Loucy (cell line): ENCODE results near the gene XRCC1.

ENCODE experiments used
- H2AFZ ChIP-seq: fragments of 200-600 bp; sonication (generic); 2 replicates; pipeline ENCODE4 v1.6.0; 2016; ENCODE audit warnings: antibody characterized with exemption, mild to moderate bottlenecking, low read length, moderate library complexity
- H3F3A ChIP-seq: fragments of 200-600 bp; 2 replicates; pipeline ENCODE4 v1.6.0; 2016; ENCODE audit warnings: antibody characterized with exemption, low read depth, mild to moderate bottlenecking
- H3K27me3 ChIP-seq: fragments of 200-600 bp; sonication (generic); 2 replicates; pipeline ENCODE4 v1.6.1; 2014; ENCODE audit warnings: low read length, mild to moderate bottlenecking; ENCODE audit not compliant: insufficient read depth, poor library complexity, severe bottlenecking
- H3K36me3 ChIP-seq: fragments of 200-600 bp; sonication (generic); 2 replicates; pipeline ENCODE4 v1.6.1; 2016; ENCODE audit warnings: low read length; ENCODE audit not compliant: insufficient read depth
- H3K4me1 ChIP-seq: fragments of 200-600 bp; sonication (generic); 2 replicates; pipeline ENCODE4 v1.5.1; 2014; ENCODE audit warnings: low read length, mild to moderate bottlenecking; ENCODE audit not compliant: insufficient read depth, poor library complexity, severe bottlenecking
- H3K4me2 ChIP-seq: fragments of 200-600 bp; sonication (generic); 2 replicates; pipeline ENCODE4 v1.6.0; 2014; ENCODE audit warnings: antibody characterized with exemption, low read length, low read depth, mild to moderate bottlenecking; ENCODE audit not compliant: poor library complexity, severe bottlenecking
- H3K4me3 ChIP-seq: fragments of 200-600 bp; sonication (generic); 2 replicates; pipeline ENCODE4 v1.5.1; 2014; ENCODE audit warnings: low read length, mild to moderate bottlenecking, mixed read lengths; ENCODE audit not compliant: poor library complexity, severe bottlenecking
- H3K79me2 ChIP-seq: fragments of 200-600 bp; sonication (generic); 2 replicates; pipeline ENCODE4 v1.6.1; 2014; ENCODE audit warnings: low read length; ENCODE audit not compliant: insufficient read depth
- H3K9ac ChIP-seq: fragments of 200-600 bp; sonication (generic); 2 replicates; pipeline ENCODE4 v1.6.0; 2014; ENCODE audit warnings: mild to moderate bottlenecking, low read depth, low read length, moderate library complexity; ENCODE audit not compliant: poor library complexity, severe bottlenecking
- H3K9me2 ChIP-seq: fragments of 200-600 bp; sonication (generic); replicated peaks from 2 replicates; pipeline ENCODE4 v1.6.1; 2016; ENCODE audit warnings: low read depth, low read length, mixed read lengths
- H3K9me3 ChIP-seq: fragments of 200-600 bp; sonication (generic); 2 replicates; pipeline ENCODE4 v1.6.1; 2014; ENCODE audit warnings: mild to moderate bottlenecking, antibody characterized with exemption, low read length, low read depth; ENCODE audit not compliant: insufficient read depth
- H4K20me1 ChIP-seq: fragments of 200-600 bp; sonication (generic); 2 replicates; pipeline ENCODE4 v1.6.0; 2014; ENCODE audit warnings: antibody characterized with exemption, low read length, mild to moderate bottlenecking; ENCODE audit not compliant: insufficient read depth, poor library complexity, severe bottlenecking
- CTCF ChIP-seq: fragments of 200-600 bp; sonication (generic); conservative IDR thresholded peaks from 2 replicates; pipeline ENCODE4 v1.5.1; 2014; ENCODE audit warnings: mild to moderate bottlenecking, antibody characterized with exemption, low read length
- EZH2phosphoT487 ChIP-seq: fragments of 200-600 bp; IDR thresholded peaks from 2 replicates; pipeline ENCODE4 v1.6.1; 2018; ENCODE audit warnings: antibody characterized with exemption, mild to moderate bottlenecking, moderate library complexity, borderline replicate concordance

Gene XRCC1

DNA sequence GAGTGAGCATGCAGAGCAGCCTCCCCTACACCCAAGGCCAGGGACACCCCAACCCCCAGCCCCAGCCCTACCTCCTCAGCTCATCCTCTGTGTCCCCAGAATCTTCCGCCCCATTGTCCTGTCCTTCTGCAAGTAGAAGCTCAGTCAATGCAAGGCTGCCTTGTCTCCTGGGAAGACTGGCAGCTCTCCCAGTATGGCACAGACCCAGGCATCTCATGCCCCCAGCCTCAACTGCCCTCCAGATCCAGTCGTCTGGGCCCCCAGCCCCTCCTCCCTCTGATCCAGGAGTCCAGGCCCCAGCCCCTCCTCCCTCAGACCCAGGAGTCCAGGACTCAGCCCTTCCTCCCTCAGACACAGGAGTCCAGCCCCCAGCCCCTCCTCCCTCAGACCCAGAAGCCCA lies 29.3 kb downstream of the XRCC1 start:
- Histone ChIP-seq H3K9me2 (no peaks in the 10 kb centered on the region), H3K79me2 (no peaks in the 10 kb centered on the region), H3F3A (no peaks in the 10 kb centered on the region), H3K9me3 (no peaks in the 10 kb centered on the region), H3K9ac (no peak overlapping the region), H3K4me1 (no peaks in the 10 kb centered on the region), H3K36me3 (peaks cover 38% of the 10 kb centered on the region; the same call in 1 of the 2 replicates), H2AFZ (no peak overlapping the region), H3K27me3 (no peaks in the 10 kb centered on the region), H4K20me1 (no peaks in the 10 kb centered on the region), H3K4me2 (no peak overlapping the region), H3K4me3 (no peak overlapping the region)
- no peak for TF ChIP-seq CTCF
- TF ChIP-seq EZH2phosphoT487: no peak

- H3K79me2 ChIP-seq: no peaks in the 10 kb centered on the region
- no peaks in the 10 kb centered on the region for H3F3A ChIP-seq
- no peaks in the 10 kb centered on the region for H4K20me1 ChIP-seq
- no peaks in the 10 kb centered on the region for H3K27me3 ChIP-seq
- TF ChIP-seq EZH2phosphoT487 (no peak), CTCF (no peak)
- H3K9me3 ChIP-seq: no peaks in the 10 kb centered on the region
- no peak overlapping the region for H3K4me3 ChIP-seq
- H3K4me1 ChIP-seq: no peaks in the 10 kb centered on the region
- H3K9me2 ChIP-seq: no peaks in the 10 kb centered on the region
- H3K36me3 ChIP-seq: peaks cover 36% of the 10 kb centered on the region; the same call in 1 of the 2 replicates
- H3K4me2 ChIP-seq: no peak overlapping the region
- no peak overlapping the region for H2AFZ ChIP-seq
- H3K9ac ChIP-seq: no peak overlapping the region
Measured at GRCh38 chr19:43545276-43545675, 30.1 kb downstream of the XRCC1 start.

- Histone ChIP-seq H3K4me1 (no peaks in the 10 kb centered on the region), H2AFZ (no peak overlapping the region), H3K36me3 (peaks cover 43% of the 10 kb centered on the region; the same call in 1 of the 2 replicates), H3K79me2 (no peaks in the 10 kb centered on the region), H3K9ac (no peak overlapping the region), H3K9me2 (no peaks in the 10 kb centered on the region), H3K4me2 (no peak overlapping the region), H3K27me3 (no peaks in the 10 kb centered on the region), H4K20me1 (no peaks in the 10 kb centered on the region), H3K4me3 (no peak overlapping the region), H3K9me3 (no peaks in the 10 kb centered on the region), H3F3A (no peaks in the 10 kb centered on the region)
- TF ChIP-seq CTCF (no peak), EZH2phosphoT487 (no peak)
Measured at GRCh38 chr19:43544077-43544476, 31.2 kb downstream of the XRCC1 start.
